ENCODE data around the gene DOCK4. TPM values are rescaled to one million over a fixed set of nuclear protein-coding genes. Genes with fewer than 3 reads are reported as not detected.

Gene DOCK4
- polyA plus RNA-seq, 1 donor (not counting 4 experiments of a cell fraction or from before 2014, with no cell fraction given), result 13.9 TPM

- DNase-seq (ENCODE audit: low read depth, low spot score) (no peak), FAIRE-seq (no peak)
- H3K27ac ChIP-seq (ENCODE audit: control insufficient read depth, insufficient read depth, low read length), result no peak overlapping the region
- H3K9ac ChIP-seq (ENCODE audit: control insufficient read depth, extremely low read depth, insufficient read depth, low read length), result no peak overlapping the region
- H3K36me3 ChIP-seq (ENCODE audit: control insufficient read depth in 2 of 2, extremely low read depth in 1 of 2, insufficient read depth in 2 of 2, low read length in 2 of 2), result peaks cover 0 to 7% of the 10 kb centered on the region in 2 experiments
- H3K4me3 ChIP-seq (ENCODE audit: control insufficient read depth in 2 of 3, extremely low read depth in 1 of 3, insufficient read depth in 2 of 3, low read depth in 1 of 3, low read length in 3 of 3), result no peak overlapping the region
- dilution Hi-C loops (cut with MboI; ENCODE audit: extremely low pct_ligation_motif_present, low sequenced_read_pairs), result loop anchor here (25.0 kb wide), 1 partner anchor 92 kb away; no protein-coding TSS in a partner anchor
- H3K9me1 ChIP-seq (ENCODE audit: control insufficient read depth, extremely low read depth, insufficient read depth, low read length), result no peaks in the 10 kb centered on the region
- no peaks in the 10 kb centered on the region for H3K9me3 ChIP-seq (ENCODE audit: control insufficient read depth, low read depth, low read length)
- H3K79me2 ChIP-seq (ENCODE audit: control insufficient read depth, insufficient read depth, low read length), result no peaks in the 10 kb centered on the region
- no peaks in the 10 kb centered on the region for H3K4me1 ChIP-seq (ENCODE audit: control insufficient read depth, extremely low read depth, insufficient read depth, low read length)
- no peaks in the 10 kb centered on the region for H3K27me3 ChIP-seq (ENCODE audit: control insufficient read depth, extremely low read depth, insufficient read depth, low read length)
- no peaks in the 10 kb centered on the region for H4K20me1 ChIP-seq (ENCODE audit: control insufficient read depth, extremely low read depth, insufficient read depth, low read length)
- no peak for TF ChIP-seq EZH2 (IDR thresholded peaks at IDR 0.05; ENCODE audit: low read length)
- no peak for TF ChIP-seq CTCF (optimal IDR thresholded peaks at IDR 0.05 in 1 of 3, IDR thresholded peaks at IDR 0.05 in 1 of 3, conservative IDR thresholded peaks at IDR 0.05 in 1 of 3; ENCODE audit: extremely low read depth in 1 of 3, insufficient read depth in 2 of 3, low read length in 3 of 3)
- H3K4me2 ChIP-seq (ENCODE audit: control insufficient read depth, extremely low read depth, insufficient read depth, low read depth, low read length), result no peak overlapping the region
- H2AFZ ChIP-seq (ENCODE audit: control insufficient read depth, low read length), result no peak overlapping the region
Measured at GRCh38 chr7:111770116-111770515, 436.1 kb downstream of the DOCK4 start.

GRCh38 chr7:111765751-111766643 is 440.2 kb downstream of the DOCK4 start:
- Histone ChIP-seq H3K4me2 (ENCODE audit: control insufficient read depth, extremely low read depth, insufficient read depth, low read depth, low read length) (no peak overlapping the region), H3K36me3 (ENCODE audit: control insufficient read depth in 2 of 2, extremely low read depth in 1 of 2, insufficient read depth in 2 of 2, low read length in 2 of 2) (peaks cover 0 to 4% of the 10 kb centered on the region in 2 experiments), H3K27ac (ENCODE audit: control insufficient read depth, insufficient read depth, low read length) (no peak overlapping the region), H2AFZ (ENCODE audit: control insufficient read depth, low read length) (no peak overlapping the region), H3K4me3 (ENCODE audit: control insufficient read depth in 2 of 3, extremely low read depth in 1 of 3, insufficient read depth in 2 of 3, low read depth in 1 of 3, low read length in 3 of 3) (no peak overlapping the region), H4K20me1 (ENCODE audit: control insufficient read depth, extremely low read depth, insufficient read depth, low read length) (no peaks in the 10 kb centered on the region), H3K9me3 (ENCODE audit: control insufficient read depth, low read depth, low read length) (no peaks in the 10 kb centered on the region), H3K9ac (ENCODE audit: control insufficient read depth, extremely low read depth, insufficient read depth, low read length) (no peak overlapping the region), H3K79me2 (ENCODE audit: control insufficient read depth, insufficient read depth, low read length) (no peaks in the 10 kb centered on the region), H3K9me1 (ENCODE audit: control insufficient read depth, extremely low read depth, insufficient read depth, low read length) (no peaks in the 10 kb centered on the region), H3K27me3 (ENCODE audit: control insufficient read depth, extremely low read depth, insufficient read depth, low read length) (no peaks in the 10 kb centered on the region), H3K4me1 (ENCODE audit: control insufficient read depth, extremely low read depth, insufficient read depth, low read length) (no peaks in the 10 kb centered on the region)
- DNase-seq (ENCODE audit: low read depth, low spot score) (no peak), FAIRE-seq (peak; percentile 41)
- TF ChIP-seq CTCF (optimal IDR thresholded peaks at IDR 0.05 in 1 of 3, IDR thresholded peaks at IDR 0.05 in 1 of 3, conservative IDR thresholded peaks at IDR 0.05 in 1 of 3; ENCODE audit: extremely low read depth in 1 of 3, insufficient read depth in 2 of 3, low read length in 3 of 3) (no peak), EZH2 (IDR thresholded peaks at IDR 0.05; ENCODE audit: low read length) (no peak)
- dilution Hi-C loops (cut with MboI; ENCODE audit: extremely low pct_ligation_motif_present, low sequenced_read_pairs), result loop anchor here (25.0 kb wide), 1 partner anchor 96 kb away; no protein-coding TSS in a partner anchor
